GM18870 (cell line): ENCODE measurements around the gene VRK1.

ENCODE experiments used
- ATAC-seq: cut with Tn5 transposase; IDR thresholded peaks from one replicate; pipeline ENCODE4 v1.9.1; 2021; ENCODE audit warnings: moderate library complexity; ENCODE audit not compliant: unreplicated experiment

VRK1 gene

DNA sequence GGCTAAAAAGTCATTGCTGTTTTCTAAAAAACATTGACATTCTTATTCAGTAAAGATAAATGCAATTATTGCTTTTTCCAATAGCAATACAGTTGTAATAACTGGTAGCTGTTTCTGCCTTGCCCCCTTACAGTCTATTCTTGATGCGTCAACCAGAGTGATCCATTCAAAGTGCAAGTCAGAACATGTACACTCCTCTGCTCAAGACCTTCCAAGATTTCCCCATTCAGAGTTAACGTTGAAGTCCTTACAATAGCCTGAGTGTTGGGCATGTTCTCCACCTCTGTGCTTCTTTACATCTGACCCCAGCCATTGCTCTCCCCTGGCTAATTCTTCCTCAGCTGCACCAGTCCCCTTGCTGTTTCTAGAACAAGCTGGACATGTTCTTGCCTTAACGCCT lies 24.3 kb downstream of the VRK1 start:
- no peak for ATAC-seq

DNA sequence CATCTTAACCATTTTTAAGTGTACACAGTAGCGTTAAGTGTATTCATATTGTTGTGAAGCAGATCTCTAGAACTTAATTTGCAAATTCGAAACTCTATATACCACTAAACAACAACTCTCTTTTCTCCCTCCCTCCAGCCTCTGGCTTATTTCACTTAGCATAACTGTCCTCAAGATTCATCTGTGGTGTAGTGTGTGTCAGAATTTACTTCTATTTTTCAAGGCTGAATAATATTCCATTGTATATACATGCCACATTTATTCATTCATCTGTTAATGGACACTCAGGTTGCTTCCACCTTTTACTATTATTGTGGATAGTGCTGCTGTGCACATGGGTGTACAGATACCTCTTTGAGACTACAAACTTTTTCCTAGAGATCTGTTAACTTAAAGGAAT lies 26.5 kb downstream of the VRK1 start:
- ATAC-seq: no peak

DNA sequence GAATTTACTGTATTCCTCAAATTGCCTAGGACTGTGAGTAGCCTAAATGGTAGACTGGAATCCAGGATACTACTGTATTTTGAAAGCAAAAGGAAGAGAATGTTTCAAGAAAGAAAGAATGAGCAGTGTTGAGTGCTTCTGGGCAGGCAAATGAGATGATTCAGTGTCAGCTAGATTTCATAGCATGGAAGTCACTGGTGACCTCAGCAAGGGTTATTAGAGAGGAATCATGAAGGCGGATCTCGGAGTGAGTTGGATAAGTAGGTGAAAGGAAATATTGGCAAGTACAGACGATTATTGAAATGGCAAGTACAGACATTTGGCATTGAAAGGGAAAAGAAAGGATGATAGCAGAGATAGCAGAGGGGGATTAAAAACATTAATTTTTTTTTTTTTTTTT lies 27.1 kb downstream of the VRK1 start:
- ATAC-seq: no peak

DNA sequence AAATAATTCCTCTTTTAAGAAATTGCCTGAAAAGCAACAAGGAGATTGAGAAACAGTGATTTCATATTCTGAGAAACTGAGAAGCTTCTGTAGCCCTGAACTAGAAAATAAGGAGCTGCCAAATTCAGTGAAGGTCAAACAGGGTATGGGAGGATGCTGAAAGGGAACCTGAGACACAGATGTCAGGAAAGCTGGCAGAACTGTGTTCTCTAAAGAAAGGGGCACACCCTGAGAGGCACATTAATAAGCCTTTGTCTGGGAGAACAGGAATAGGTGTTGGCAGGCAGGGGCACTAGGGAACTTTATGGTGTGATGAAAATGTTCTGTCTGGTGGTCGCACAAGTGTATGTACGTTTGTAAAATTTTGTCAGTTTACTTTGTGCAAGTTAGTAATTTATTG lies 29.6 kb downstream of the VRK1 start:
- ATAC-seq: no peak

DNA sequence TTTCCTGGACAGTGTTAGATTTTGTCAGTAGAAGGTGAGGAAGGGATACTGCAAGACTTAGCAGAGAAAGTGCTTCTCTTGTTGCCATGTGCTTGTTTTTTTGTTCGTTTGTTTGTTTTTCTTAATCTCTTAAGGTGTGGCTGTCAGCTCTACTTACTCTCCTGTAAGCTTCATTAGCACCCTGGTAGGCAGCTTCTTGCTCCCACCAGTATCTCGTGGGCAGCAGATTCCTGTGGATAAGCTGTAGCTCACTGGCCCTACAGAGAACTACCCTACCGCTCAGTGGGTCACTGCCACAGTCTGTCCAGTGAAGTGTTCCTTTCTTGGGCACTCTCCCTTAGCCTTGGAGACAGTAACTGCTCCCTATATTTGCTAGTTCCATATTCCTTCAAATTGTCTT lies 30.1 kb downstream of the VRK1 start:
- ATAC-seq: no peak

- ATAC-seq: no peak
Observed at GRCh38 chr14:96829791-96830190, 32.6 kb downstream of the VRK1 start.

GRCh38 chr14:96830946-96831345 lies 33.8 kb downstream of the VRK1 start:
- ATAC-seq: no peak

GRCh38 chr14:96832351-96832750 lies 35.2 kb downstream of the VRK1 start:
- no peak for ATAC-seq

GRCh38 chr14:96838449-96838848 lies 41.3 kb downstream of the VRK1 start:
- ATAC-seq: no peak

DNA sequence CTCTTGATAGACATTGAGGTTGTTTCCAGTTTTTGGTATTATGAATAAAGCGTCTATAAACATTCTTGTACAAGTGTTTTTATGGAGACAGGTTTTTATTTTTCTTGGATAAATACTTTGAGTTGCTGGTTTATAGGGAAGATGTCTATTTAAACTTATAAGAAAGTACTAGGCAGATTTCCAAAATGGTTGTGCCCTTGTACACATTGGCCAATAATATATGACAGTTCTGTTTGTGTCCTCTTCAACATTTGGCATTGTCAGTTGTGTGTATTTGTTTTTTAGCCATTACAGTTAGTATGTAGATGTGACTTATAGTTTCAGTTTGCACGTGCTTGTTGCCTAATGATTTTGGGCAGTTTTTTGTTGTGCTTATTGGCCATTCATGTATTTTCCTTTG lies 42.1 kb downstream of the VRK1 start:
- ATAC-seq: no peak

DNA sequence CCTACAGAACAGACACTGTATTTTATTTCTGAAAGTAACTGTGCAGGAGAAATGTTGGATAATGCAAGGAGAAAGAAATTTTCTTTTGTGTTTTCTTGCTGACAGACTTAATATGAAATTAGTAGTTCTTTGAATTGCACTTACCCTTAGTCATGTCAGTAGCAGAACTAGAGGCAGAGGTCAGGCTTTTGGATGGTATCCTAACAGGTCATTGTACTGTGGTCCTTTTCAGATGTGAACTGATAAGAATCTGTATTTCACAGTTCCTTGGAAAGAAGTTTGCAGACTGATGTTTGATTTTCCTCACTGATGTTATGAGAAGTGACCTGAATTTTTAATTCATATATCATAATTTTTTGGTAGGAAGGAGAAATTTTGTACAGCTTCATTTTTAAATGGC lies 46.0 kb downstream of the VRK1 start:
- no peak for ATAC-seq

DNA sequence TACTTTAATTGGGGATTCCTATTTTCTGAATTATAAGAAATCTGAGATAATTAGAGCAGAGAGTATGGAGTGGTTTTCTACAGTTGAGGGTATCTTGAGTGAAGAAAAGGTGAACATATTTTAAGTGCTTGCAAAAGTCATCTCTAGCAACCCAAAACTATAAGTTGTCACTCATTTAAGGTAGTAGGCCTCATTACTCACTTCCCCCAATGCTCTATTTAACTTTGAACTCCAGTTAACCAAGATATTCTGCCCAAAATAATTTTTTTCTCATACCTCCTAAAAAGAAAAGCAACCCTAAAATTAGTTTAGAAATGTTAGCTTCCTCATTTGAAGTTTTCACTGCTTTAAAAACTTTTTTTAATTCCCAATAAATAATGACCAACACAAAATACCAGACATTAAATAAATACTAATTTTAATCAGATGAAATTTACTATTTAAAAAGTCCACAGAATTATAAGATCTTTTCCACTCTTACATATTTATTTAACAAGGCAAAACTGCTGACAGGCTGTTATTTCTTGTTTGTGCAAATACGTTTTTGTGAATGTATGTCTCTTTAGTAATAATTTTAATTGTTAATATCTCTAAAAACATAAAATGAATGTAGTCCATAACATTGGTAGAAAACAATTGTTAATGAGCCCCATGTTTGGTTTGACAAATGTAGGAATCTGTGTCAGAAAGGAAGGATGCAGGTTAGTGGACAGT lies 47.8 kb downstream of the VRK1 start:
- no peak for ATAC-seq

- no peak for ATAC-seq
Observed at GRCh38 chr14:96847451-96847850, 50.3 kb downstream of the VRK1 start.

DNA sequence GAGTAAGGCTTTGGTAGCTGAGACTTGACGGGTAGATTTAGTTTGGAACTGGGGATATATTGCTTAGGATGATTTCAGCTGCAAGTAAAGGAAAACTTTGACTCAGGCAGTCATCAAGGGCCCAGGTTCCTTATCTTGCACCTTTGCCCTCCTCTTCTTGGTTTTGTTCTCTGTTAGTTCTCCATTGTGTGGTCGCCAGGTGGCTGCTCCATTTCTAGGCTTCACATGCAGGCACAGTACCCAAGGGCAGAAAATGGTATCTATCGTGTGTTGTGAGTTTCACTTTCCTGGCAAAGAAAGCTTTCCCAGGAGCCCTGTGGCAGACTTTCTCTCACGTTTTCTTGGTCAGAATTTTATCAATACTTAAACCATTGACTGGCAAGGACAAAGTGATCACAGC lies 50.8 kb downstream of the VRK1 start:
- no peak for ATAC-seq

GRCh38 chr14:96849733-96850132 lies 52.6 kb downstream of the VRK1 start:
- ATAC-seq: no peak

DNA sequence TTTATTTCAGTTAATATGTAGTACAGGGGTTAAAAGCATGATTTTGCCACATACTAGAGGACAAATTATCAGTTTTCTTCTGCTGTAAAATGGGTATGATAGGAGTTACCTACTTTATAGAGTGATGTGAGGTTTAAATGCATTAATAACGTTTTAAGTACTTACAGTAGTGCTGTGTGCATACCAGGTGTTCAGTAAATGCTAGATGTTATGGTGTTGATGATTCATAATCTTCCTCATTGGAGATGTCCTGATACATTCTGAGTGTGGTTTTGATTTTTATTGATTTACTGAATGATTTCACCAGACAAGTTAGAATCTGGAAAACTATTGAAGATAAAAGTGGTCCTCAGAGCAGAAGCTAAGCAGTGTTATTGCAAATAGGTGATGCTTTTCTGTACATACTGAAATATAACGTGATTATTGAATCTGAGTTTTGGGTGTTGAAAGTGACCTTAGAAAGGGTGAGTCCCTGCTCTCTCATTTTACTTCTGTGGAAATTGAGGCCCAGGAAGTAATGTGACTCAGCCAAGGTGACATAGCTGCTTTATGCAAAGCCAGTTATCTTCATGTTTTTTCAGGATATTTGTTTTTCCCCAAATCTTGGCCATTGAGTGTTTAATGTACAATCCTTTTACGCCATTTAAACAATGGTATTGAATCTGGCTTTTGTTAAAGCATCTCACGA lies 54.7 kb downstream of the VRK1 start:
- ATAC-seq: no peak

GRCh38 chr14:96852823-96853422 lies 55.7 kb downstream of the VRK1 start:
- ATAC-seq: peak; percentile 78

DNA sequence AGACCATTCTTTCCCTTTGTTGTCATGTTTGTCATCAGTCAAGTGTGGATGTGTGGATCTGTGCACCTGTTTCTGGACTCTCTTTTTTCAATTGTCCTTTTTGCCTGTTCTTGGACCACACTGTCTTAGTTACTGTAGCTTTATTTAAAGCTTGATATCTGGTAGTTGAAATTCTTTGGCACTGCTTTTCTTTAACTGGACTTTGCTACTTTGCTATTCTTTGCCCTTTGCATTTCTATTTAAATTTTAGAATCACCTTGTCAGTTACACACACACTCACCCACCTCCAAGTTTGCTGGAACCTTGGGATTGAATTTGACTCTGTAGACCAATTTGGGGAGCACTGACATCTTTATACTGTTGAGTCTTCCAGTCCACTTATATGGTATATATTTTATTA lies 61.5 kb downstream of the VRK1 start:
- no peak for ATAC-seq

DNA sequence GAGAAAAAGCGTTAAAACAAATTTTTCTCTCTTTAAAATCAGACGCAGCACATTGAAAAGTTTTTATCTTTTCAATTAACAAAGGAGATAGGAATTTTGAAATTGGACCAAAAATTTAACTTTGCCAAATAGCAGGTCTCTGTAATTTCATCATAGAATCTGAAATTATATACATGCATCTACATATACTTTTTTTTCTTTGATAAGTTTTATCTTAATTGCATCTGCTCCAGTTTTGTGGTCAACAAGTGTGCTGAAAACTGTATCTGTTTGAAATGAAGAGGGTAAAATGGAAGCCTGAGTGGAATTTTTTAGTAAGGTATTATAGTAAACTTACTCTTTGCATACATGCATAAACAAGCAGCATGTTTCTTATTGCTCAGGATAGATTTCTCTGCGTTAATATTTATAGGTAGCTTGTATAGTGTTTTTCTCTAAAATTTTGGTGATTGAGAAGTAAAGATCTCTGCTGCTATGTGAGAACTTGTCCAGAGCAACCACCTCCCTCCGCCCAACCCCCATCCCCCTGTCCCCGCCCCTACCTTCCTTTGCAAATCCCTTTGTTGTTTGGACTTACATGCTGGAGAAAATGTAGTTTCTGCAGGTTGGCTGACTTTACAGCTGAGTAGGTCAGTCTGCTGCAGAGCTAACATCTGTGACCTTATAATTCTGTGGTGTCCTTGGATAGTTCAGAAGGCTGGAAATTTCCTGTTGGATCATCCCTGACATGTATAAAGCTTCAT lies 64.6 kb downstream of the VRK1 start:
- ATAC-seq: no peak

DNA sequence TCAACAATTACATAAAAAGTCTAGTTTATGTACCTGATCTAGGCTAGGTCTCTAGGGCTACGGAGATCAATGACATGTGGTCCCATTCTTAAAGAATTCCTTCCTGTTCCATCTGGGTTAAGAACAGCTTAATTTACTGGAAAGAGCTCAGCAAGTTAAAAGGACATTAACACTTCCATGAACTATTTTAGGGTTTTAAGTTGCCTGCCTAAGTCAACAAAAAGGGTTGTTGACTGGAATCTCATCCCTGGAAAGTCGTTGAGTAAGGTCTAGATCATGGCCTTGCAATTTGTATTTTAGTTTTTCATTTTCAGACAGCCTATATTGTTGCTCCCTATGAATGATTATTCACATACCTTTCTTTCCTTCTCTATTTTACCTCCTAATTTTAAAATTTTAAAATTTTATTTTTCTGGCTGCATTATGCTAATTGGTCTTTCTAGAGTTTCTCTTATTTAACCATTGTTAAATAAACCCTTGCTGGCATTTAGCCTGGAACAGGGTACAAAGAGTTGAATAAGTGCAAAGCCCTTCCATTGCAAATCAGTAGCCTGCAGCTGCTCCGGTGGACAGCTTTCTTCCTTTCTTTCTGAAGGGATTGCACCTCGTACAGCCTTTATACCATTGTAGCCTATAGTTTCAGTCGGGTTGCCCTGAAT lies 66.3 kb downstream of the VRK1 start:
- no peak for ATAC-seq

DNA sequence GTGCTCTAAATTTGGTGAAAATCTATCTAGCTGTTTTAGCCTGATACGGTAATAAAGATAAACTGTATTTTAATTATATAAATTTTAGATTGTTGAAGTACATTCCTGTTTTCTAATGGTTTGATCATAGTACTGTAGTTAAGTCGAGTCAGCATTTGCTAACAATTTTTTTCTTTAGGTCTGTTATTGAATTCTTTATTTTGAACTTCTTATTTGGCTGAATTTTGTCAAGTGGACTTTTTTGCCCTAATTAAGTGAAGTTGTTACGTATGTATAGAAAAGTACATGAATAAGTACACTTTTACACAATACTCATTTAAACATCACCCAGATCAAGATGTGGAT lies 66.8 kb downstream of the VRK1 start:
- no peak for ATAC-seq
